ENCODE results near the gene RAVER2.

Gene RAVER2

GRCh38 chr1:64877598-64877997, 132.7 kb downstream of the RAVER2 start:
- DNase-seq (ENCODE audit: low read depth in 2 of 2) = no peak

- no peak for DNase-seq (ENCODE audit: low read depth in 2 of 2)
Measured at GRCh38 chr1:64878090-64878489, 133.2 kb downstream of the RAVER2 start.

GRCh38 chr1:64878931-64879611, 134.2 kb downstream of the RAVER2 start:
- no peak for DNase-seq (ENCODE audit: low read depth in 2 of 2)

GRCh38 chr1:64880449-64880848, 135.6 kb downstream of the RAVER2 start:
- DNase-seq (ENCODE audit: low read depth in 2 of 2) = no peak

- DNase-seq (ENCODE audit: low read depth in 2 of 2) = no peak
Measured at GRCh38 chr1:64881281-64881680, 136.4 kb downstream of the RAVER2 start.
